ENCODE measurements around the gene ACACB. TPM values are rescaled to one million over a fixed set of nuclear protein-coding genes. Genes with fewer than 3 reads are reported as not detected.

The ACACB gene
- total and polyA plus RNA-seq, 8 donors: 23.4 to 58.9 (median 31.6) TPM

- ATAC-seq: no peak
- no peaks in the 10 kb centered on the region for H3K36me3 ChIP-seq
- no peak for TF ChIP-seq CTCF (IDR thresholded peaks at IDR 0.05)
- no peaks in the 10 kb centered on the region for H3K27me3 ChIP-seq
- H3K4me1 ChIP-seq: no peaks in the 10 kb centered on the region
- no peak for DNase-seq
- H3K4me3 ChIP-seq: no peak overlapping the region
- WGBS, 2 donors: 81 to 88% methylated on average over 10 of the region's 10 CpGs
- no peaks in the 10 kb centered on the region for H3K9me3 ChIP-seq
- FAIRE-seq: no peak
- intact Hi-C loops (cut with DNase I): no loop called here
- H3K27ac ChIP-seq: no peak overlapping the region
Observed at GRCh38 chr12:109278912-109279311, 162.5 kb downstream of the ACACB start.

GRCh38 chr12:109279525-109279924, 163.1 kb downstream of the ACACB start:
- Histone ChIP-seq H3K4me1 (no peaks in the 10 kb centered on the region), H3K27me3 (no peaks in the 10 kb centered on the region), H3K36me3 (no peaks in the 10 kb centered on the region), H3K4me3 (no peak overlapping the region), H3K27ac (no peak overlapping the region), H3K9me3 (no peaks in the 10 kb centered on the region)
- no peak for ATAC-seq
- WGBS, 2 donors: 88 to 89% methylated on average over 13 of the region's 13 CpGs
- DNase-seq: no peak
- intact Hi-C loops (cut with DNase I): no loop called here
- TF ChIP-seq CTCF (IDR thresholded peaks at IDR 0.05): no peak
- FAIRE-seq: no peak

- no peaks in the 10 kb centered on the region for H3K9me3 ChIP-seq
- no peaks in the 10 kb centered on the region for H3K36me3 ChIP-seq
- FAIRE-seq: no peak
- WGBS, 2 donors: 85 to 88% methylated on average over 17 of the region's 17 CpGs
- no peak overlapping the region for H3K27ac ChIP-seq
- no peak for TF ChIP-seq CTCF (IDR thresholded peaks at IDR 0.05)
- intact Hi-C loops (cut with DNase I): no loop called here
- H3K4me3 ChIP-seq: no peak overlapping the region
- H3K27me3 ChIP-seq: no peaks in the 10 kb centered on the region
- DNase-seq: peak in 1 of 6 donors; percentile 53
- no peak for ATAC-seq
- H3K4me1 ChIP-seq: no peaks in the 10 kb centered on the region
Observed at GRCh38 chr12:109281452-109281851, 165.1 kb downstream of the ACACB start.

GRCh38 chr12:109284392-109284791, 168.0 kb downstream of the ACACB start:
- Histone ChIP-seq H3K4me1 (no peaks in the 10 kb centered on the region), H3K4me3 (no peak overlapping the region), H3K27ac (no peak overlapping the region), H3K27me3 (no peaks in the 10 kb centered on the region), H3K36me3 (no peaks in the 10 kb centered on the region), H3K9me3 (no peaks in the 10 kb centered on the region)
- 87 to 92% methylated on average over 20 of the region's 20 CpGs for WGBS, 2 donors
- no peak for FAIRE-seq
- no peak for ATAC-seq
- DNase-seq: no peak
- TF ChIP-seq CTCF (IDR thresholded peaks at IDR 0.05): no peak
- intact Hi-C loops (cut with DNase I): no loop called here

- H3K9me3 ChIP-seq: no peaks in the 10 kb centered on the region
- ATAC-seq: no peak
- H3K4me3 ChIP-seq: no peak overlapping the region
- no peaks in the 10 kb centered on the region for H3K4me1 ChIP-seq
- DNase-seq: no peak
- TF ChIP-seq CTCF (IDR thresholded peaks at IDR 0.05): no peak
- intact Hi-C loops (cut with DNase I): no loop called here
- no peaks in the 10 kb centered on the region for H3K27me3 ChIP-seq
- H3K36me3 ChIP-seq: no peaks in the 10 kb centered on the region
- FAIRE-seq: no peak
- no peak overlapping the region for H3K27ac ChIP-seq
Observed at GRCh38 chr12:109286252-109286651, 169.9 kb downstream of the ACACB start.

Measured in pancreas (tissue), 10 donors.